HG03354 (cell line): ENCODE measurements around the gene GCNA.

ENCODE experiments used
- ATAC-seq: cut with Tn5 transposase; IDR thresholded peaks from one replicate; pipeline ENCODE4 v1.9.1; 2021; ENCODE audit warnings: mild to moderate bottlenecking; ENCODE audit not compliant: unreplicated experiment, poor library complexity, severe bottlenecking

The GCNA gene

GRCh38 chrX:71578253-71579135 lies at the start of gene GCNA:
TSS of gene GCNA (plus strand) at chrX:71578437. CDS start at chrX:71580822, 2,385 bp downstream.
- ATAC-seq: no peak

- ATAC-seq: peak; percentile 24
Measured at GRCh38 chrX:71532078-71532752, 46.0 kb upstream of the GCNA start.

- peak; percentile 80 for ATAC-seq
Measured at GRCh38 chrX:71532753-71533425, 45.3 kb upstream of the GCNA start, which contains the start of gene OGT. TSS of gene OGT (plus strand) at chrX:71533104. CDS start at chrX:71533300, 196 bp downstream.

DNA sequence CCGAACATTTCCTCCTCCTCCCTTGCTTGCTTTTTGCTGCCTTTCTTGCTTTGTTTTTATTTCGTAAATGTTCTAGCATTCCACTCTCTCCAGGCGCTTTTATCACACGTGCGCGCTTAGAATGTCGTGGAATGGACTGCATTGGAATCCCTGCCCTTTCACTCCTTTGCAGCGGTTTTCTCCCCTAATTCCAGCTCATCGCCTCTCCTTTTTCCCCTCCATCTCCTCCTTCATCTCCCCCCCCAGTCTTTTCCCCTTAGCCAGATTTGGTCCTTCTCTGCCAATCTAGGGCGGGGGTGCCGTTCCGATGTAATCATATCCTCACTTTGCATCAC lies 44.8 kb upstream of the GCNA start:
- ATAC-seq: no peak

- ATAC-seq: no peak
Measured at GRCh38 chrX:71533851-71534561, 44.2 kb upstream of the GCNA start.

DNA sequence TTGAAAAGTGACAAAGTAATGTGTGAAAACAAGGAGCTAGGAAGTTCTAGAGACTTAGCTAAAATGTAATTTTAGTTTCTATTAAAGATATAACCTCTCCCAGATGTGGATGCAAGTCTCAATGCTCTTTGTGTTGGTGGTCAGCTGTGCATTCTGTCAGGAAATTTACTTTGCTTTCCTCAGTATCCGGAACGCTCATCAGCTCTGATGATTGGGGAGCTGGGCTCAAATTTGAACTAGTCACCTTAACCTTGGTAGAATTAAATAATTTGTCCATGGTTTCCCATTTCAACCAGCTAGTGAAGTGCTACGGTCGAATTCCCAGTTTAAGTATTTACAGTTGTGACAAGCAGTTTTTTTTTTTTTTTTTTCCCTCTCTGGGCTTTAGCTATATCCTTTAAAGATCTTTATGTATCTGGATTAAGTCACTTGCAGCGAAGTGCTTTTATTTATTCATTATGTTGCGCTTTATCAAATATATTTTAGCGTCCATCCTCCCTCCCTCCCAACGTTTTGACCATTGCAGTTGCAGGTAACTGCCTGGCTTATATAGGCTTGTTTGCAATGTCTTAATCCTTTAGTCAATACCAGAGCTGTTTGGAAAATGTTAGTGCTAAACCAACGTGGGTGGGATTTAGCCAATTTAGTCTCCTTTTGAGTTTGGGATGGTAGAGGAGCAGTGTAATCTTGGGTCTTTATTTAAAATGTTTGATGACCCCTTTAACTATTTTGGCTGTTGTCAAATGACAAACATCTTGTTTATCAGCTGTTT lies 43.3 kb upstream of the GCNA start:
- no peak for ATAC-seq

DNA sequence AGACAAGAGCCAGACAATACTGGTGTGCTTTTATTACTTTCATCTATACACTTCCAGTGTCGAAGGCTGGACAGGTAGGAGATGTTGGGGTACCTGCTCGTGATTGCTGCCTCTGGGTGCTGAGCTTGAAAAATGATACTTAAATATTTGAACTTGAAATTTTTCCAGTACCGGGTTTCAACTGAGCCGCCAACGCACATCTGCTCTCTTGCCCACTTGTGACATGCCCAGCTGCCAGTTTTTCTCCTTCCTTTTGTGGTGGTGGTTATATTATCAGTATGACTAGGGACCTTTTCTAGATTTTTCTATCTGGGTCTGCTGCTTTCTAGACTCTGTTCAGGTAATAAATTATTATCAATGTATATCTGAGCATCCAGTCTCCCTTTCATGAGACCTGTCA lies 42.0 kb upstream of the GCNA start:
- no peak for ATAC-seq

DNA sequence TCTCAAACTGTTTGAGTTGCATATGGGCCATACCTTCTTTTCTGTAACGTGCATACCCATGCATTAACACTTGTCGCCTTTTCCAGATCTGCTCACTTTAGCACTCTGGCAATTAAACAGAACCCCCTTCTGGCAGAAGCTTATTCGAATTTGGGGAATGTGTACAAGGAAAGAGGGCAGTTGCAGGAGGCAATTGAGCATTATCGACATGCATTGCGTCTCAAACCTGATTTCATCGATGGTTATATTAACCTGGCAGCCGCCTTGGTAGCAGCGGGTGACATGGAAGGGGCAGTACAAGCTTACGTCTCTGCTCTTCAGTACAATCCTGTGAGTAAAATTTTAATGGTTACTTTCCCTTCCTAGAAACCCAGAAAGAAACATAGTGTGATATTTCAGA lies 40.5 kb upstream of the GCNA start:
- ATAC-seq: no peak

DNA sequence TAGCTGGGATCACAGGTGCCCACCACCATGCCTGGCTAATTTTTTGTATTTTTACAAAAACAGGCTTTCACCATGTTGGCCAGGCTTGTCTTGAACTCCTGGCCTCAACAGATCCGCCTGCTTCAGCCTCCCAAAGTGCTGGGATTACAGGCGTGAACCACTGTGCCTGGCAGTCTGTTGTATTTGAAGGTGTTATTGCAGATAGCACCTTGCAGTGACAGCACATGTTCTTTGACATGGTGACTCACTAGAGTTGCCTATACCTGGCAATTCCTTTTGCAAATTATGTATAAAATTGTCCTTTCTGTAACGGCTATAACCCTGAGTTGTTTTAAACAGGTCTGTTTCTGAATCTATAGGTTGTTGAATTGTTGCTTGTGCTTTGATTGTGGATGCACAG lies 37.4 kb upstream of the GCNA start:
- ATAC-seq: peak; percentile 40

GRCh38 chrX:71541210-71542022 lies 36.8 kb upstream of the GCNA start:
- peak; percentile 88 for ATAC-seq

- ATAC-seq: no peak
Measured at GRCh38 chrX:71542411-71542810, 35.8 kb upstream of the GCNA start.

DNA sequence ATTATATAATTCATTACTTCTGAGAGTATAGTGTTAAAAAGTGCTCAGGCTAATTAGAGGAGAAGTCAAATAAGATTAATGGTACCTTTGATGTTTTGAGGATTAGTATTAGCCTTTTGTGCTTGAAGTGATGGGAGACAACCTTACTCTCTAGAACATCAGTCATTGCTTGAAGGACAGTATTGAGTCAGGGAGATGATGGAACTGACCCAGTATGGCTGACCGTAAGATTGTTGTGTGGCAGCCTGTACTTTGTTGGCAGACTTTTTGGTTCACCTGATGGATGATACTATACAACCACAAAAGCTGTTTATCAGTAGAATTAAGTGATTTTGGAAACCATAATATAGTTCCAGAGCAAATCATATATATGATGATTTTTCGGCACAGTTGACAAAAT lies 35.4 kb upstream of the GCNA start:
- no peak for ATAC-seq

DNA sequence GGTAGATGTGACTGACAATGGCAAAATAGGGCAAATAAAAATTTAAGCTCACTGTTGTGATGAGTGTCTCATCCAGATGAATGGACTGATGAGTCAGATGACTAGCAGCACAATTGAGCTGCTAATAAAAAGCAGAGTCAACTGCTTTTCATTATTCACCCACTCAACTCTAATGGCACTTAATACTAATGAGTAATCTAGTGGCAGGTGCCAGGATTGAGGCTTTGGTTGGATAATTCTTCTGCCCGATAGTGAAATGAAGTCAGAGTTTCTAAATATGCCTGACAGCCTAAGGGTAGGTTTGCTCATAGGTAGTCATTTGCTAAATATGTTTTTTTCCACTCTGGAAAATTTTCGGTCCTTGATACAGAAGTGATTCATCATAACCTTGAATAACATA lies 34.9 kb upstream of the GCNA start:
- ATAC-seq: no peak

GRCh38 chrX:71545364-71545763 lies 32.9 kb upstream of the GCNA start:
- ATAC-seq: no peak

GRCh38 chrX:71546879-71547278 lies 31.4 kb upstream of the GCNA start:
- no peak for ATAC-seq

GRCh38 chrX:71547339-71547738 lies 30.9 kb upstream of the GCNA start:
- ATAC-seq: no peak

DNA sequence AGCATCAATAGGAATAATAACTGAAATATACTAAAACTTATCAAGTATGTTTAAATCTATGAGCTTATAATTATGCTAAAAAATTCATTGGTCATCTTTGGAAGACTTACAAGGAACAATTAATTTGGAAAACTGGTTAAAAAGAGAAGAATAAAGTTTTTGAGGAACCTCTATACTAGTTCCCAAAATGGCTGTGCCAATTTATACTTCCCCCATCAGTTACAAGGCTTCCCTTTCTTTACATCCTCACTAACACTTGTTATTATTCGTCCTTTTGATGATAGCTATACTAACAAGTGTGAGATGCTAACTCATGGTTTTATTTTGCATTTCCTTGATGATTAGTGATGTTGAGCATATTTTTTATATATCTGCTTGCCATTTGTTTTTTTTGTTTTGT lies 28.3 kb upstream of the GCNA start:
- no peak for ATAC-seq

DNA sequence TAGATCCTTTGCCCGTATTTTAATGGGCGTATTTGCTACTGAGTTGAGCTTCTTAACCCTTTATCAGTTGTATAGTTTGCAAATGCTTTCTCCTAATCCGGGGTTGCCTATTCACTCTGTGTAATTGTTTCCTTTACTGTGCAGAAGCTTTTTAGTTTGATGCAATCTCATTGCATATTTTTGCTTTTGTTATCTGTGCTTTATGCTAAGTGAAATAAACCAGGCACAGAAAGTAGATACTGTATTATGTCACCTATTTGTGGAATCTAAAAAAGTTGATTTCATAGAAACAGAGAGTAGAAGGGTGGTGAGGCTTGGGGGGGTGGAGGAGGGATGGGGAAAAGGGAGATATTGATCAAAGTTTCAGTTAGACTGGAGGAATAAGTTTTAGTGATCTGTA lies 27.7 kb upstream of the GCNA start:
- ATAC-seq: no peak

- no peak for ATAC-seq
Measured at GRCh38 chrX:71556036-71556435, 22.2 kb upstream of the GCNA start.
